SK-N-SH treated with all-trans-retinoic acid at 6 μM for 48 hours (cell line): ENCODE data around the gene VWA5B1.

Experiments used
- ATAC-seq: fragments of 200-7000 bp; cut with Tn5 transposase; 3 replicates; pipeline ENCODE4 v1.9.1; 2020; ENCODE audit warnings: mild to moderate bottlenecking, moderate library complexity
- ARNTL ChIP-seq: fragments of 450-650 bp; formaldehyde crosslinking; IDR thresholded peaks from 2 replicates; pipeline ENCODE4 v1.5.0; 2020; ENCODE audit warnings: low read depth, mild to moderate bottlenecking, moderate library complexity, borderline replicate concordance
- BACH2 ChIP-seq: fragments of 250-450 bp; sonication (Bioruptor Pico); IDR thresholded peaks from 2 replicates; pipeline ENCODE4 v1.9.0; 2021; ENCODE audit warnings: mild to moderate bottlenecking, borderline replicate concordance
- CREB5 ChIP-seq: fragments of 250-450 bp; sonication (Bioruptor Pico); IDR thresholded peaks from 2 replicates; pipeline ENCODE4 v1.5.1; 2020; ENCODE audit warnings: low read depth, mild to moderate bottlenecking, moderate library complexity
- CSDC2 ChIP-seq: fragments of 250-450 bp; sonication (Bioruptor Pico); IDR thresholded peaks from 2 replicates; pipeline ENCODE4 v1.5.0; 2020; ENCODE audit warnings: mild to moderate bottlenecking, moderate library complexity
- CSRNP3 ChIP-seq: fragments of 250-450 bp; sonication (Bioruptor Pico); IDR thresholded peaks from 2 replicates; pipeline ENCODE4 v1.5.1; 2021; ENCODE audit warnings: mild to moderate bottlenecking, moderate library complexity
- ESRRG ChIP-seq: fragments of 250-450 bp; sonication (Bioruptor Pico); IDR thresholded peaks from 2 replicates; pipeline ENCODE4 v1.6.1; 2021; ENCODE audit warnings: mild to moderate bottlenecking
- GLIS3 ChIP-seq: fragments of 250-450 bp; sonication (Bioruptor Pico); IDR thresholded peaks from 2 replicates; pipeline ENCODE4 v1.5.0; 2020; ENCODE audit warnings: mild to moderate bottlenecking, moderate library complexity
- ISL1 ChIP-seq: fragments of 250-450 bp; sonication (Bioruptor Pico); IDR thresholded peaks from 2 replicates; pipeline ENCODE4 v2.1.2; 2022; ENCODE audit warnings: mild to moderate bottlenecking, moderate library complexity
- OSR1 ChIP-seq: fragments of 250-450 bp; sonication (Bioruptor Pico); IDR thresholded peaks from 2 replicates; pipeline ENCODE4 v1.8.0; 2022; ENCODE audit warnings: moderate library complexity, mild to moderate bottlenecking, inconsistent platforms
- PATZ1 ChIP-seq: fragments of 250-450 bp; sonication (Bioruptor Pico); IDR thresholded peaks from 2 replicates; pipeline ENCODE4 v1.8.0; 2020; ENCODE audit warnings: mild to moderate bottlenecking, moderate library complexity, borderline replicate concordance
- POU6F1 ChIP-seq: fragments of 250-450 bp; sonication (Bioruptor Pico); IDR thresholded peaks from 2 replicates; pipeline ENCODE4 v1.8.0; 2021; ENCODE audit warnings: low read depth, mild to moderate bottlenecking, moderate library complexity, borderline replicate concordance
- PPARA ChIP-seq: fragments of 250-450 bp; sonication (Bioruptor Pico); IDR thresholded peaks from 2 replicates; pipeline ENCODE4 v1.5.0; 2020; ENCODE audit warnings: mild to moderate bottlenecking, borderline replicate concordance
- RARB ChIP-seq: fragments of 250-450 bp; sonication (Bioruptor Pico); IDR thresholded peaks from 2 replicates; pipeline ENCODE4 v1.8.0; 2021; ENCODE audit warnings: mild to moderate bottlenecking, moderate library complexity
- SNAI2 ChIP-seq: fragments of 250-450 bp; sonication (Bioruptor Pico); IDR thresholded peaks from 2 replicates; pipeline ENCODE4 v1.5.0; 2020; ENCODE audit warnings: mild to moderate bottlenecking, moderate library complexity
- TOX ChIP-seq: fragments of 250-450 bp; sonication (Bioruptor Pico); IDR thresholded peaks from 2 replicates; pipeline ENCODE4 v1.8.0; 2021; ENCODE audit warnings: mild to moderate bottlenecking, moderate library complexity, borderline replicate concordance
- TSHZ2 ChIP-seq: fragments of 250-450 bp; sonication (Bioruptor Pico); IDR thresholded peaks from 2 replicates; pipeline ENCODE4 v1.5.0; 2020; ENCODE audit warnings: mild to moderate bottlenecking, moderate library complexity
- ZC3H10 ChIP-seq: fragments of 250-450 bp; sonication (Bioruptor Pico); IDR thresholded peaks from 2 replicates; pipeline ENCODE4 v1.5.1; 2021; ENCODE audit warnings: mild to moderate bottlenecking, moderate library complexity
- ZFP3 ChIP-seq: fragments of 250-450 bp; sonication (Bioruptor Pico); IDR thresholded peaks from 2 replicates; pipeline ENCODE4 v1.5.0; 2020; ENCODE audit warnings: mild to moderate bottlenecking, moderate library complexity
- ZFP30 ChIP-seq: fragments of 450-650 bp; formaldehyde crosslinking; IDR thresholded peaks from 2 replicates; pipeline ENCODE4 v1.5.0; 2022; ENCODE audit warnings: mild to moderate bottlenecking, moderate library complexity
- ZNF565 ChIP-seq: fragments of 450-650 bp; formaldehyde crosslinking; conservative IDR thresholded peaks from 2 replicates; pipeline ENCODE4 v1.5.0; 2020; ENCODE audit warnings: low read depth, mild to moderate bottlenecking, moderate library complexity
- ZNF70 ChIP-seq: fragments of 450-650 bp; formaldehyde crosslinking; IDR thresholded peaks from 2 replicates; pipeline ENCODE4 v1.5.0; 2020; ENCODE audit warnings: mild to moderate bottlenecking, moderate library complexity
- ZNF8 ChIP-seq: fragments of 450-650 bp; formaldehyde crosslinking; IDR thresholded peaks from 2 replicates; pipeline ENCODE4 v1.5.0; 2020; ENCODE audit warnings: mild to moderate bottlenecking, moderate library complexity

The VWA5B1 gene

GRCh38 chr1:20356850-20357459 lies 66.3 kb downstream of the VWA5B1 start:
- TF ChIP-seq ZC3H10 = no peak
- no peak for TF ChIP-seq SNAI2 (CRISPR knock-in tag)
- no peak for TF ChIP-seq RARB (CRISPR knock-in tag)
- TF ChIP-seq CSDC2 = no peak
- no peak for TF ChIP-seq CSRNP3 (CRISPR knock-in tag)
- no peak for TF ChIP-seq PPARA
- no peak for TF ChIP-seq PATZ1 (CRISPR knock-in tag)
- no peak for TF ChIP-seq ZNF70 (CRISPR knock-in tag)
- no peak for TF ChIP-seq BACH2 (CRISPR knock-in tag)
- no peak for TF ChIP-seq ESRRG (CRISPR knock-in tag)
- no peak for TF ChIP-seq ZFP30 (CRISPR knock-in tag)
- TF ChIP-seq ISL1 = no peak
- no peak for TF ChIP-seq ZFP3 (CRISPR knock-in tag)
- TF ChIP-seq TOX (CRISPR knock-in tag) = no peak
- no peak for TF ChIP-seq OSR1 (CRISPR knock-in tag)
- no peak for TF ChIP-seq GLIS3 (CRISPR knock-in tag)
- TF ChIP-seq, all 23 proteins: peak for 0
- ATAC-seq = no peak

- TF ChIP-seq ESRRG (CRISPR knock-in tag) (no peak), ZFP30 (CRISPR knock-in tag) (no peak), PPARA (no peak), CSDC2 (no peak), GLIS3 (CRISPR knock-in tag) (no peak), RARB (CRISPR knock-in tag) (no peak), ARNTL (CRISPR knock-in tag) (no peak), ZC3H10 (no peak), OSR1 (CRISPR knock-in tag) (no peak), ZFP3 (CRISPR knock-in tag) (no peak), ISL1 (no peak), TSHZ2 (no peak), PATZ1 (CRISPR knock-in tag) (no peak), ZNF565 (CRISPR knock-in tag) (no peak), CREB5 (no peak), POU6F1 (CRISPR knock-in tag) (no peak), ZNF8 (CRISPR knock-in tag) (no peak), TOX (CRISPR knock-in tag) (no peak), ZNF70 (CRISPR knock-in tag) (no peak)
- no peak for ATAC-seq
These were observed 67.1 kb downstream of the VWA5B1 start for GRCh38 chr1:20357796-20358195.
